H9 (cell line): ENCODE data around the gene RBMS3. TPM values are rescaled to one million over a fixed set of nuclear protein-coding genes. Genes with fewer than 3 reads are reported as not detected.

Experiments used
- DNase-seq: peaks from one replicate; pipeline ENCODE4 v3.0.0-alpha.2; 2017
- H2AFZ ChIP-seq: one replicate; pipeline ENCODE4 v1.6.1; 2013; ENCODE audit warnings: mild to moderate bottlenecking, low read length, control low read depth, moderate library complexity
- H2AK5ac ChIP-seq: 2 replicates; pipeline ENCODE4 v1.6.1; 2013; ENCODE audit warnings: low read length, control low read depth, mixed read lengths; ENCODE audit not compliant: insufficient read length
- H2BK120ac ChIP-seq: one replicate; pipeline ENCODE4 v1.6.1; 2013; ENCODE audit warnings: low read depth, mild to moderate bottlenecking, low read length, control low read depth, inconsistent platforms; ENCODE audit not compliant: poor library complexity, severe bottlenecking
- H2BK12ac ChIP-seq: 2 replicates; pipeline ENCODE4 v1.6.1; 2013; ENCODE audit warnings: low read length, control low read depth, mixed read lengths, low read depth; ENCODE audit not compliant: insufficient read length
- H2BK15ac ChIP-seq: 2 replicates; pipeline ENCODE4 v1.6.1; 2013; ENCODE audit warnings: low read depth, low read length, control low read depth
- H2BK20ac ChIP-seq: one replicate; pipeline ENCODE4 v1.6.1; 2013; ENCODE audit warnings: low read depth, mild to moderate bottlenecking, low read length, control low read depth, inconsistent platforms; ENCODE audit not compliant: poor library complexity, severe bottlenecking
- H2BK5ac ChIP-seq: 2 replicates; pipeline ENCODE4 v1.6.1; 2013; ENCODE audit warnings: low read length, control low read depth, mixed read lengths; ENCODE audit not compliant: insufficient read length
- H3K14ac ChIP-seq: 2 replicates; pipeline ENCODE4 v1.6.1; 2013; ENCODE audit warnings: low read length, control low read depth; ENCODE audit not compliant: insufficient read depth
- H3K18ac ChIP-seq: 2 replicates; pipeline ENCODE4 v1.6.1; 2013; ENCODE audit warnings: low read depth, mild to moderate bottlenecking, mixed read lengths, low read length, control low read depth; ENCODE audit not compliant: insufficient read length
- H3K23ac ChIP-seq: 2 replicates; pipeline ENCODE4 v1.6.1; 2013; ENCODE audit warnings: low read length, control low read depth, mixed read lengths, low read depth; ENCODE audit not compliant: insufficient read length
- H3K23me2 ChIP-seq: 2 replicates; pipeline ENCODE4 v1.6.1; 2013; ENCODE audit warnings: low read depth, mild to moderate bottlenecking, mixed read lengths, low read length, control low read depth; ENCODE audit not compliant: insufficient read length, poor library complexity, severe bottlenecking
- H3K27ac ChIP-seq: 2 replicates; pipeline ENCODE4 v1.5.1; 2013; ENCODE audit warnings: low read length, control low read depth, mixed read lengths, low read depth; ENCODE audit not compliant: insufficient read length
- H3K27me3 ChIP-seq: 2 replicates; pipeline ENCODE4 v1.6.1; 2013; ENCODE audit warnings: low read length, control low read depth, inconsistent platforms; ENCODE audit not compliant: insufficient read depth
- H3K4ac ChIP-seq: 2 replicates; pipeline ENCODE4 v1.6.1; 2013; ENCODE audit warnings: low read depth, mild to moderate bottlenecking, control low read depth, inconsistent platforms, low read length, moderate library complexity
- H3K4me1 ChIP-seq: 2 replicates; pipeline ENCODE4 v1.6.1; 2013; ENCODE audit warnings: low read length, control low read depth, inconsistent platforms; ENCODE audit not compliant: insufficient read depth
- H3K4me2 ChIP-seq: 2 replicates; pipeline ENCODE4 v1.6.1; 2013; ENCODE audit warnings: low read length, control low read depth, mixed read lengths; ENCODE audit not compliant: insufficient read length, insufficient read depth
- H3K56ac ChIP-seq: 2 replicates; pipeline ENCODE4 v1.6.1; 2013; ENCODE audit warnings: low read depth, mild to moderate bottlenecking, mixed read lengths, low read length, control low read depth; ENCODE audit not compliant: insufficient read length
- H3K79me1 ChIP-seq: 2 replicates; pipeline ENCODE4 v1.6.1; 2013; ENCODE audit warnings: low read depth, mild to moderate bottlenecking, moderate library complexity, low read length, control low read depth, inconsistent platforms; ENCODE audit not compliant: insufficient read depth, poor library complexity, severe bottlenecking
- H3K79me2 ChIP-seq: 2 replicates; pipeline ENCODE4 v1.6.1; 2013; ENCODE audit warnings: low read length, control low read depth, inconsistent platforms; ENCODE audit not compliant: insufficient read depth
- H3K9ac ChIP-seq: 2 replicates; pipeline ENCODE4 v1.6.1; 2013; ENCODE audit warnings: low read length, control low read depth, mixed read lengths; ENCODE audit not compliant: insufficient read length; ENCODE audit errors: extremely low read depth
- H3K9me3 ChIP-seq: one replicate; pipeline ENCODE4 v1.6.1; 2013; ENCODE audit warnings: low read depth, low read length, inconsistent platforms; ENCODE audit not compliant: control insufficient read depth
- H3T11ph ChIP-seq: one replicate; pipeline ENCODE4 v1.6.1; 2013; ENCODE audit warnings: mild to moderate bottlenecking, low read length, control low read depth, inconsistent platforms
- H4K20me1 ChIP-seq: one replicate; pipeline ENCODE4 v1.6.1; 2013; ENCODE audit not compliant: control insufficient read depth, insufficient read length, insufficient read depth
- H4K5ac ChIP-seq: 2 replicates; pipeline ENCODE4 v1.6.1; 2013; ENCODE audit warnings: low read depth, mild to moderate bottlenecking, mixed read lengths, low read length, control low read depth; ENCODE audit not compliant: insufficient read length
- H4K8ac ChIP-seq: replicated peaks from 2 replicates; pipeline ENCODE4 v1.6.1; 2013; ENCODE audit warnings: low read length, control low read depth, mixed read lengths, low read depth; ENCODE audit not compliant: insufficient read length
- H4K91ac ChIP-seq: 2 replicates; pipeline ENCODE4 v1.6.1; 2013; ENCODE audit warnings: low read depth, mild to moderate bottlenecking, moderate library complexity, mixed read lengths, low read length, control low read depth; ENCODE audit not compliant: insufficient read length
- H3K27ac Mint-ChIP-seq, 3 experiments: 2 replicates in 2 of 3; 3 replicates in 1 of 3; pipeline ENCODE4 v1.8.0; 2020 to 2021; ENCODE audit warnings: mixed read lengths in 3 of 3, mild to moderate bottlenecking in 1 of 3, moderate library complexity in 1 of 3
- H3K27me3 Mint-ChIP-seq: 2 replicates; pipeline ENCODE4 v1.8.0; 2021; ENCODE audit warnings: low read depth, mild to moderate bottlenecking, moderate library complexity, mixed read lengths
- H3K36me3 Mint-ChIP-seq, 3 experiments: 2 replicates in 2 of 3; 3 replicates in 1 of 3; pipeline ENCODE4 v1.8.0; 2020 to 2021; ENCODE audit warnings: low read depth in 3 of 3, mixed read lengths in 3 of 3; ENCODE audit not compliant: insufficient read depth in 1 of 3
- H3K4me1 Mint-ChIP-seq, 2 experiments: 2 replicates each; pipeline ENCODE4 v1.8.0; 2020; ENCODE audit warnings: mixed read lengths in 2 of 2
- H3K4me3 Mint-ChIP-seq, 2 experiments: 2 replicates in 1 of 2; 3 replicates in 1 of 2; pipeline ENCODE4 v1.8.0; 2020 to 2021; ENCODE audit warnings: mild to moderate bottlenecking in 2 of 2, mixed read lengths in 2 of 2, moderate library complexity in 1 of 2
- H3K9me3 Mint-ChIP-seq, 2 experiments: 2 replicates in 1 of 2; 3 replicates in 1 of 2; pipeline ENCODE4 v1.8.0; 2020; ENCODE audit warnings: mild to moderate bottlenecking in 2 of 2, mixed read lengths in 2 of 2, moderate library complexity in 1 of 2
- WGBS: extraction: QIAGEN DNeasy Blood & Tissue Kit; methylation state at CpG from one replicate; pipeline ENCODE4 v1.1.7; 2013; ENCODE audit warnings: missing lambda C conversion rate, low lambda C conversion rate, mixed read lengths; ENCODE audit not compliant: insufficient read length; ENCODE audit errors: extremely low coverage; 5-methylcytosine and 5-hydroxymethylcytosine counted together
- total RNA-seq: library from RNA; stranded (reverse); gene quantifications from 2 replicates; pipeline ENCODE4 v1.2.1, GENCODE V29; 2021
- TF ChIP-seq, protein P1 (sequence below): fragments of 200-600 bp; sonication (generic); conservative IDR thresholded peaks from 3 replicates; pipeline ENCODE4 v1.8.0; 2021; ENCODE audit warnings: antibody characterized with exemption, mild to moderate bottlenecking

The RBMS3 gene
- total RNA-seq, 1 experiment from 2014 or later: 8.1 TPM

DNA sequence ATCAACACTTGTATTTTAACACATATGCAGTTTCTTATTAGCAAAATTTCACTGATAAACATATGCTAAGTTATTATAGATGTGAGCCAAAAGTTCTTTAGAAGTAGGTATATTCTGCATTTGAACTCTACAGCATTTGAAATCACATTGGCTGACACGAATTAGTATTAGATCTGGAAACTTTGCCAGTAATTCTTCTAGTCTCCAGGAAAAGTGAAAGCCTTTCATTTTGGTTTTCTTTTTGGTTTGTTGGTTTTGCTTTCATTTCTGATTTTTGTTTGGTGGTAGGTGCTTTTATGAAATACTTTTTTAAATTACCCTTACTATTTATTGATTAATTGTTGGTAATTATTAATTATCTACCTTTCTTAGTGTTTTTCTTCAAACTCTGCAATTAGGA lies 72.9 kb downstream of the RBMS3 start:
- Histone ChIP-seq H2BK120ac (no peak overlapping the region), H3K4me2 (no peak overlapping the region), H3K27me3 (no peaks in the 10 kb centered on the region; the same call in 1 of the 2 replicates), H2BK20ac (no peak overlapping the region), H2AFZ (no peak overlapping the region), H4K20me1 (no peaks in the 10 kb centered on the region), H3K23me2 (no peaks in the 10 kb centered on the region), H4K8ac (no peak overlapping the region), H2BK15ac (no peak overlapping the region), H4K91ac (no peak overlapping the region), H3K9ac (no peak overlapping the region), H2AK5ac (no peak overlapping the region), H3K56ac (no peak overlapping the region), H3K27ac (no peak overlapping the region), H3K23ac (no peak overlapping the region), H4K5ac (no peak overlapping the region), H3K18ac (no peak overlapping the region), H3K4me1 (peaks cover 2% of the 10 kb centered on the region; the same call in 1 of the 2 replicates), H2BK5ac (no peak overlapping the region), H3K14ac (no peak overlapping the region), H3T11ph (no peak overlapping the region), H3K79me2 (no peaks in the 10 kb centered on the region), H3K4ac (no peak overlapping the region), H3K79me1 (no peaks in the 10 kb centered on the region), H2BK12ac (no peak overlapping the region), H3K9me3 (no peaks in the 10 kb centered on the region)
- H3K9me3 Mint-ChIP-seq: peaks cover 0 to 4% of the 10 kb centered on the region in 2 experiments; a peak in 3 of 5 replicates
- WGBS: no CpG with 5 or more reads among the region's 1 CpG
- H3K36me3 Mint-ChIP-seq: peaks cover 0 to 4% (median 2%) of the 10 kb centered on the region in 3 experiments; a peak in 4 of 7 replicates
- H3K4me1 Mint-ChIP-seq: peaks cover 5 to 14% of the 10 kb centered on the region in 2 experiments; a peak in 3 of 4 replicates
- no peak overlapping the region for H3K4me3 Mint-ChIP-seq
- H3K27me3 Mint-ChIP-seq: no peaks in the 10 kb centered on the region
- H3K27ac Mint-ChIP-seq: no peak overlapping the region
- TF ChIP-seq, protein P1, sequence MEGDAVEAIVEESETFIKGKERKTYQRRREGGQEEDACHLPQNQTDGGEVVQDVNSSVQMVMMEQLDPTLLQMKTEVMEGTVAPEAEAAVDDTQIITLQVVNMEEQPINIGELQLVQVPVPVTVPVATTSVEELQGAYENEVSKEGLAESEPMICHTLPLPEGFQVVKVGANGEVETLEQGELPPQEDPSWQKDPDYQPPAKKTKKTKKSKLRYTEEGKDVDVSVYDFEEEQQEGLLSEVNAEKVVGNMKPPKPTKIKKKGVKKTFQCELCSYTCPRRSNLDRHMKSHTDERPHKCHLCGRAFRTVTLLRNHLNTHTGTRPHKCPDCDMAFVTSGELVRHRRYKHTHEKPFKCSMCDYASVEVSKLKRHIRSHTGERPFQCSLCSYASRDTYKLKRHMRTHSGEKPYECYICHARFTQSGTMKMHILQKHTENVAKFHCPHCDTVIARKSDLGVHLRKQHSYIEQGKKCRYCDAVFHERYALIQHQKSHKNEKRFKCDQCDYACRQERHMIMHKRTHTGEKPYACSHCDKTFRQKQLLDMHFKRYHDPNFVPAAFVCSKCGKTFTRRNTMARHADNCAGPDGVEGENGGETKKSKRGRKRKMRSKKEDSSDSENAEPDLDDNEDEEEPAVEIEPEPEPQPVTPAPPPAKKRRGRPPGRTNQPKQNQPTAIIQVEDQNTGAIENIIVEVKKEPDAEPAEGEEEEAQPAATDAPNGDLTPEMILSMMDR: no peak
- DNase-seq: no peak
